Common myeloid progenitor, CD34-positive (primary cell): ENCODE results near the gene ZBTB34.
A peak's percentile ranks its signal among the peaks of the same experiment; 100 is the strongest.

Experiments
- CTCF ChIA-PET: fragments of 350-600 bp; sonication (Branson Sonifier 250); formaldehyde crosslinking; loops from one replicate; lab custom pipeline; 2021; ENCODE audit warnings: antibody characterized with exemption; lab: Charles Lee
- POLR2A ChIA-PET: fragments of 350-600 bp; sonication (Branson Sonifier 250); formaldehyde crosslinking; loops from one replicate; lab custom pipeline; 2021; ENCODE audit warnings: antibody characterized with exemption; lab: Charles Lee
- DNase-seq, 3 donors: peaks; one replicate each; pipeline versions ENCODE4 v3.0.0 to v3.0.0-alpha.2; 2013
- H3K27ac ChIP-seq, 2 experiments: 1 replicate in 1 of 2; 2 replicates in 1 of 2; pipeline ENCODE4 v1.7.0; 2013; ENCODE audit warnings: inconsistent platforms in 2 of 2, low read length in 2 of 2, mild to moderate bottlenecking in 2 of 2, low read depth in 1 of 2, moderate library complexity in 1 of 2; ENCODE audit not compliant: severe bottlenecking in 2 of 2, insufficient read depth in 1 of 2, poor library complexity in 1 of 2
- H3K27me3 ChIP-seq, 5 experiments: replicated peaks in 2 of 5; 1 replicate in 3 of 5; 2 replicates in 2 of 5; pipeline versions ENCODE4 v1.6.1 to v1.7.0; 2013; ENCODE audit warnings: low read length in 4 of 5, mild to moderate bottlenecking in 2 of 5, moderate library complexity in 2 of 5, inconsistent platforms in 1 of 5; ENCODE audit not compliant: insufficient read depth in 5 of 5, control insufficient read depth in 4 of 5
- H3K36me3 ChIP-seq, 4 experiments: 1 replicate in 2 of 4; 2 replicates in 2 of 4; pipeline versions ENCODE4 v1.6.1 to v1.7.0; 2013; ENCODE audit warnings: low read length in 3 of 4, control low read depth in 1 of 4, mild to moderate bottlenecking in 1 of 4; ENCODE audit not compliant: control insufficient read depth in 4 of 4, insufficient read depth in 4 of 4
- H3K4me1 ChIP-seq, 4 experiments: 1 replicate in 3 of 4; 2 replicates in 1 of 4; pipeline versions ENCODE4 v1.6.1 to v1.7.1; 2013; ENCODE audit warnings: low read length in 3 of 4, mild to moderate bottlenecking in 3 of 4, control low read depth in 1 of 4, inconsistent platforms in 1 of 4, moderate library complexity in 1 of 4; ENCODE audit not compliant: control insufficient read depth in 4 of 4, insufficient read depth in 4 of 4; ENCODE audit errors: control extremely low read depth in 1 of 4
- H3K4me3 ChIP-seq, 7 experiments: 1 replicate in 4 of 7; 2 replicates in 3 of 7; pipeline versions ENCODE4 v1.5.1 to v1.7.0; 2013; ENCODE audit warnings: mild to moderate bottlenecking in 7 of 7, low read length in 6 of 7, moderate library complexity in 6 of 7, inconsistent platforms in 2 of 7, low read depth in 2 of 7, control low read depth in 1 of 7; ENCODE audit not compliant: insufficient read depth in 4 of 7, control insufficient read depth in 1 of 7; ENCODE audit errors: extremely low read depth in 1 of 7
- H3K9me3 ChIP-seq, 5 experiments: 1 replicate in 4 of 5; 2 replicates in 1 of 5; pipeline versions ENCODE4 v1.6.1 to v1.7.1; 2013; ENCODE audit warnings: low read length in 4 of 5, mild to moderate bottlenecking in 2 of 5, inconsistent platforms in 1 of 5, low read depth in 1 of 5, moderate library complexity in 1 of 5; ENCODE audit not compliant: control insufficient read depth in 4 of 5, insufficient read depth in 2 of 5; ENCODE audit errors: control extremely low read depth in 1 of 5
- WGBS: methylation state at CpG from one replicate; pipeline ENCODE4 v1.1.5; 2013; ENCODE audit not compliant: insufficient coverage; 5-methylcytosine and 5-hydroxymethylcytosine counted together

ZBTB34 gene

GRCh38 chr9:126859111-126859510 lies 1.3 kb upstream of the ZBTB34 start:
- 100% methylated on average over 2 of the region's 2 CpGs for WGBS
- POLR2A ChIA-PET, result no interaction called here
- peaks cover 12 to 39% (median 34%) of the 10 kb centered on the region in 4 experiments for H3K4me1 ChIP-seq

GRCh38 chr9:126860757-126861466 lies 473 bp downstream of the ZBTB34 start:
- ChIA-PET CTCF (no interaction called here), POLR2A (interaction anchor here (0.6 kb wide), 1 partner anchor 260 kb away, joined by 3 read pairs; no protein-coding TSS in a partner anchor)
- Histone ChIP-seq H3K9me3 (no peaks in the 10 kb centered on the region), H3K4me1 (peaks cover 12 to 39% (median 35%) of the 10 kb centered on the region in 4 experiments), H3K4me3 (peak overlapping the region; percentile 63 to 90 (median 81)), H3K27ac (peak overlapping the region; percentile 21 to 81), H3K36me3 (peaks cover 0 to 19% (median 9%) of the 10 kb centered on the region in 4 experiments), H3K27me3 (peaks cover 0 to 2% (median 0%) of the 10 kb centered on the region in 5 experiments)
- DNase-seq, result no peak
- WGBS, result 0% methylated on average over 64 of the region's 71 CpGs

More at GRCh38 chr9:126859111-126859510, 1.3 kb upstream of the ZBTB34 start:
- CTCF ChIA-PET, result interaction anchor here (1.3 to 2.8 kb wide), 5 partner anchors 9 to 24 kb away, joined by 3 to 15 read pairs (median 6); no protein-coding TSS in a partner anchor
- H3K4me3 ChIP-seq, result no peak overlapping the region
- DNase-seq, result no peak
- H3K27me3 ChIP-seq, result peaks cover 0 to 2% (median 0%) of the 10 kb centered on the region in 5 experiments
- no peaks in the 10 kb centered on the region for H3K9me3 ChIP-seq
- H3K27ac ChIP-seq, result no peak overlapping the region
- peaks cover 0 to 3% (median 1%) of the 10 kb centered on the region in 4 experiments for H3K36me3 ChIP-seq

- peaks cover 0 to 2% (median 0%) of the 10 kb centered on the region in 5 experiments for H3K27me3 ChIP-seq
- peaks cover 12 to 39% (median 35%) of the 10 kb centered on the region in 4 experiments for H3K4me1 ChIP-seq
- ChIA-PET POLR2A (interaction anchor here (1.0 kb wide), 1 partner anchor 57 kb away, joined by 3 read pairs; the partner anchor contains the start of gene ZBTB43), CTCF (interaction anchor here (2.1 kb wide), 1 partner anchor 10 kb away, joined by 6 read pairs; no protein-coding TSS in a partner anchor)
- peak overlapping the region; percentile 21 to 81 for H3K27ac ChIP-seq
- peak overlapping the region in 6 of 7 experiments; percentile 63 to 90 (median 84) for H3K4me3 ChIP-seq
- 35% methylated on average over 2 of the region's 3 CpGs for WGBS
- DNase-seq, result peak in 2 of 3 donors; percentile 49 to 56
- H3K36me3 ChIP-seq, result peaks cover 0 to 24% (median 14%) of the 10 kb centered on the region in 4 experiments
- no peaks in the 10 kb centered on the region for H3K9me3 ChIP-seq
Measured at GRCh38 chr9:126861707-126862103, 1.3 kb downstream of the ZBTB34 start.

- peaks cover 0 to 25% (median 16%) of the 10 kb centered on the region in 4 experiments for H3K36me3 ChIP-seq
- POLR2A ChIA-PET, result interaction anchor here (1.0 kb wide), 1 partner anchor 58 kb away, joined by 3 read pairs; the partner anchor contains the start of gene ZBTB43
- H3K4me3 ChIP-seq, result peak overlapping the region in 6 of 7 experiments; percentile 63 to 90 (median 84)
- H3K9me3 ChIP-seq, result no peaks in the 10 kb centered on the region
- CTCF ChIA-PET, result interaction anchor here (2.1 kb wide), 1 partner anchor 10 kb away, joined by 6 read pairs; no protein-coding TSS in a partner anchor
- peaks cover 12 to 39% (median 35%) of the 10 kb centered on the region in 4 experiments for H3K4me1 ChIP-seq
- no peaks in the 10 kb centered on the region for H3K27me3 ChIP-seq
- 1% methylated on average over 11 of the region's 11 CpGs for WGBS
- peak overlapping the region; percentile 21 to 81 for H3K27ac ChIP-seq
- peak in 2 of 3 donors; percentile 46 to 59 for DNase-seq
Measured at GRCh38 chr9:126862104-126862761, 1.8 kb downstream of the ZBTB34 start.

- Histone ChIP-seq H3K27ac (no peak overlapping the region), H3K27me3 (no peaks in the 10 kb centered on the region), H3K4me1 (peaks cover 15 to 39% (median 38%) of the 10 kb centered on the region in 4 experiments), H3K36me3 (peaks cover 0 to 44% (median 19%) of the 10 kb centered on the region in 4 experiments), H3K4me3 (no peak overlapping the region), H3K9me3 (no peaks in the 10 kb centered on the region)
- ChIA-PET POLR2A (interaction anchor here (1.5 kb wide), 1 partner anchor 7 kb away, joined by 3 read pairs; no protein-coding TSS in a partner anchor), CTCF (interaction anchor here (0.9 kb wide), 1 partner anchor 23 kb away, joined by 3 read pairs; no protein-coding TSS in a partner anchor)
- no peak for DNase-seq
- 89% methylated on average over 1 of the region's 2 CpGs for WGBS
Measured at GRCh38 chr9:126864771-126865170, 4.3 kb downstream of the ZBTB34 start.

GRCh38 chr9:126869368-126869767 lies 8.9 kb downstream of the ZBTB34 start:
- no peak overlapping the region for H3K4me3 ChIP-seq
- H3K4me1 ChIP-seq, result peaks cover 3 to 12% (median 8%) of the 10 kb centered on the region in 4 experiments
- no peak for DNase-seq
- no peaks in the 10 kb centered on the region for H3K9me3 ChIP-seq
- POLR2A ChIA-PET, result interaction anchor here (0.6 kb wide), 1 partner anchor 574 kb away, joined by 3 read pairs; no protein-coding TSS in a partner anchor
- H3K27me3 ChIP-seq, result no peaks in the 10 kb centered on the region
- H3K36me3 ChIP-seq, result peaks cover 0 to 38% (median 18%) of the 10 kb centered on the region in 4 experiments
- CTCF ChIA-PET, result interaction anchor here (1.1 kb wide), 1 partner anchor 10 kb away, joined by 3 read pairs; no protein-coding TSS in a partner anchor
- H3K27ac ChIP-seq, result no peak overlapping the region
- WGBS, result 100% methylated on average over 3 of the region's 7 CpGs
